Thyroid gland (tissue), 4 donors: ENCODE measurements around the gene PRDM11. TPM values are rescaled to one million over a fixed set of nuclear protein-coding genes. Genes with fewer than 3 reads are reported as not detected.
"Not testable (repeated sequence)": the region's sequence is repeated elsewhere in the genome, so short reads cannot be mapped to it uniquely, and the experiment has no call there.

Experiments
- DNase-seq, 2 donors: peaks; one replicate each; pipeline ENCODE4 v3.0.0-alpha.2; 2019
- H3K27ac ChIP-seq, 3 donors: fragments of 200-600 bp; sonication (generic); 1 replicate in 2 of 3; 2 replicates in 1 of 3; pipeline ENCODE4 v1.5.1; 2016 to 2019; ENCODE audit warnings: mild to moderate bottlenecking in 1 of 3, moderate library complexity in 1 of 3
- H3K27me3 ChIP-seq: fragments of 200-600 bp; sonication (generic); one replicate; pipeline ENCODE4 v1.5.1; 2019
- H3K36me3 ChIP-seq, 2 donors: fragments of 200-600 bp; sonication (generic); one replicate each; pipeline ENCODE4 v1.5.1; 2016 to 2019
- H3K4me1 ChIP-seq, 2 donors: fragments of 200-600 bp; sonication (generic); one replicate each; pipeline ENCODE4 v1.5.1; 2017 to 2019
- H3K4me3 ChIP-seq, 3 donors: fragments of 200-600 bp; sonication (generic); replicated peaks in 1 of 3; 1 replicate in 2 of 3; 2 replicates in 1 of 3; pipeline ENCODE4 v1.5.1; 2016; ENCODE audit warnings: mild to moderate bottlenecking in 1 of 3
- H3K9me3 ChIP-seq: fragments of 200-600 bp; sonication (generic); one replicate; pipeline ENCODE4 v1.5.1; 2017
- CTCF ChIP-seq, 6 experiments: fragments of 200-600 bp in 3 of 6; fragments of 450-650 bp in 3 of 6; sonication (generic) in 3 of 6; IDR thresholded peaks; one replicate each; pipeline ENCODE4 v1.5.1; 2016 to 2019; ENCODE audit warnings: antibody characterized with exemption in 6 of 6, mild to moderate bottlenecking in 2 of 6, inconsistent platforms in 1 of 6, moderate library complexity in 1 of 6
- POLR2A ChIP-seq, 2 donors: fragments of 450-650 bp; IDR thresholded peaks; one replicate each; pipeline ENCODE4 v1.6.1; 2017; ENCODE audit warnings: antibody characterized with exemption in 2 of 2, mild to moderate bottlenecking in 2 of 2, moderate library complexity in 1 of 2
- WGBS, 2 donors: methylation state at CpG; one replicate each; pipeline ENCODE4 v1.1.5; 2017; 5-methylcytosine and 5-hydroxymethylcytosine counted together
- intact Hi-C: fragments of 100-400 bp; cut with DNase I; formaldehyde crosslinking; loops from one replicate; pipeline ENCODE4 v1.15.1; 2023
- total RNA-seq, 4 donors: library from RNA; depleted of rRNA; stranded (reverse); fragments of >200 nt; gene quantifications; one replicate each; pipeline ENCODE4 v1.2.3, GENCODE V29; 2016

PRDM11 gene
- total RNA-seq, 4 donors from 2014 or later, result 8.6 to 53.3 (median 31.0) TPM

- peak; percentile 30 to 37 for DNase-seq
- H3K36me3 ChIP-seq, result no peaks in the 10 kb centered on the region
- no peak overlapping the region for H3K27ac ChIP-seq
- intact Hi-C loops, result loop anchor here (5.0 to 10.0 kb wide), 3 partner anchors 124 to 222 kb away; no protein-coding TSS in a partner anchor
- no peaks in the 10 kb centered on the region for H3K27me3 ChIP-seq
- WGBS, 2 donors, result 0 to 10% methylated on average over 4 to 9 of the region's 10 CpGs
- H3K4me1 ChIP-seq, result no peaks in the 10 kb centered on the region
- TF ChIP-seq POLR2A (IDR thresholded peaks at IDR 0.05), result no peak
- peak; percentile 44 to 83 (median 70) for TF ChIP-seq CTCF (IDR thresholded peaks at IDR 0.05)
- no peak overlapping the region for H3K4me3 ChIP-seq
- no peaks in the 10 kb centered on the region for H3K9me3 ChIP-seq
These were observed 35.9 kb upstream of the PRDM11 start for GRCh38 chr11:45110562-45110961.

- Histone ChIP-seq H3K36me3 (no peaks in the 10 kb centered on the region), H3K27ac (no peak overlapping the region), H3K27me3 (no peaks in the 10 kb centered on the region), H3K9me3 (no peaks in the 10 kb centered on the region), H3K4me3 (no peak overlapping the region), H3K4me1 (no peaks in the 10 kb centered on the region)
- DNase-seq, result no peak
- intact Hi-C loops, result loop anchor here (5.0 to 10.0 kb wide), 3 partner anchors 121 to 218 kb away; no protein-coding TSS in a partner anchor
- TF ChIP-seq POLR2A (IDR thresholded peaks at IDR 0.05) (no peak), CTCF (IDR thresholded peaks at IDR 0.05) (no peak)
These were observed 32.6 kb upstream of the PRDM11 start for GRCh38 chr11:45113807-45114206.

GRCh38 chr11:45127836-45128235 lies 18.6 kb upstream of the PRDM11 start:
- H3K27ac ChIP-seq, intact Hi-C loops, H3K9me3 ChIP-seq, H3K4me1 ChIP-seq, DNase-seq, H3K27me3 ChIP-seq, H3K4me3 ChIP-seq, H3K36me3 ChIP-seq: not testable (repeated sequence)
- WGBS, 2 donors, result 87 to 89% methylated on average over 9 of the region's 9 CpGs

GRCh38 chr11:45133878-45134277 lies 12.6 kb upstream of the PRDM11 start:
- Histone ChIP-seq H3K4me1 (no peaks in the 10 kb centered on the region), H3K9me3 (no peaks in the 10 kb centered on the region), H3K4me3 (no peak overlapping the region), H3K27ac (no peak overlapping the region), H3K27me3 (no peaks in the 10 kb centered on the region), H3K36me3 (no peaks in the 10 kb centered on the region)
- WGBS, 2 donors, result 86 to 95% methylated on average over 2 of the region's 2 CpGs
- no peak for TF ChIP-seq POLR2A (IDR thresholded peaks at IDR 0.05)
- no peak for TF ChIP-seq CTCF (IDR thresholded peaks at IDR 0.05)
- no peak for DNase-seq
- intact Hi-C loops, result no loop called here

- peaks cover 8 to 9% of the 10 kb centered on the region in 2 donors for H3K4me1 ChIP-seq
- no peak for TF ChIP-seq POLR2A (IDR thresholded peaks at IDR 0.05)
- TF ChIP-seq CTCF (IDR thresholded peaks at IDR 0.05), result no peak
- H3K27me3 ChIP-seq, result no peaks in the 10 kb centered on the region
- intact Hi-C loops, result no loop called here
- no peak for DNase-seq
- H3K27ac ChIP-seq, result no peak overlapping the region
- H3K4me3 ChIP-seq, result no peak overlapping the region
- 75% methylated on average over 1 of the region's 1 CpG; no CpG with 5 or more reads in 1 of the 2 donors for WGBS, 2 donors
- H3K36me3 ChIP-seq, result no peaks in the 10 kb centered on the region
- no peaks in the 10 kb centered on the region for H3K9me3 ChIP-seq
These were observed 5.3 kb upstream of the PRDM11 start for GRCh38 chr11:45141171-45141570.

- Histone ChIP-seq H3K4me1 (peaks cover 8 to 9% of the 10 kb centered on the region in 2 donors), H3K9me3 (no peaks in the 10 kb centered on the region), H3K36me3 (no peaks in the 10 kb centered on the region), H3K27ac (no peak overlapping the region), H3K4me3 (no peak overlapping the region), H3K27me3 (no peaks in the 10 kb centered on the region)
- TF ChIP-seq POLR2A (IDR thresholded peaks at IDR 0.05) (no peak), CTCF (IDR thresholded peaks at IDR 0.05) (no peak)
- intact Hi-C loops, result no loop called here
- DNase-seq, result no peak
- 65 to 68% methylated on average over 2 of the region's 2 CpGs for WGBS, 2 donors
These were observed 4.8 kb upstream of the PRDM11 start for GRCh38 chr11:45141631-45142030.
